ENCODE data around the gene DHCR24.
A peak's percentile ranks its signal among the peaks of the same experiment; 100 is the strongest.

Gene DHCR24

DNA sequence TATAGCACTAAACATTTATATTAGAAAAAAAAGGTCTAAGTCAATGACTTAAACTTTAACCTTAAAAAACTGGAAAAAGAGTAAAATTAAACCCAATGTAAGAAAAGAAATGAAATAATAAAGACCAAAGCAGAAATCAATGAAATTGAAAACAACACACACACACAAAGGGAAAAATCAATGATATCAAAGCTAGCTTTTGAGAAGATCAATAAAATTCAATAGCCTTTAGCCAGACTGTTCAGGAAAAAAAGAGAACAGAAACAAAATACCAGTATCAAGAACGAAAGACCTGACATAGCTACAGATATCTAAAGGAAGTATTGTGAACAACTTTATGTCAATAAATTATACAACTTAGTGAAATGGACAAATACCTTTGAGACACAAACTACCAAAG, 7.1 kb downstream of the DHCR24 start:
- TF ChIP-seq GATA1 (IDR thresholded peaks at IDR 0.05; ENCODE audit: low read depth, low read length) (no peak), POLR2A (IDR thresholded peaks at IDR 0.05; ENCODE audit: low read length) (no peak)
- DNase-seq = no peak

DNA sequence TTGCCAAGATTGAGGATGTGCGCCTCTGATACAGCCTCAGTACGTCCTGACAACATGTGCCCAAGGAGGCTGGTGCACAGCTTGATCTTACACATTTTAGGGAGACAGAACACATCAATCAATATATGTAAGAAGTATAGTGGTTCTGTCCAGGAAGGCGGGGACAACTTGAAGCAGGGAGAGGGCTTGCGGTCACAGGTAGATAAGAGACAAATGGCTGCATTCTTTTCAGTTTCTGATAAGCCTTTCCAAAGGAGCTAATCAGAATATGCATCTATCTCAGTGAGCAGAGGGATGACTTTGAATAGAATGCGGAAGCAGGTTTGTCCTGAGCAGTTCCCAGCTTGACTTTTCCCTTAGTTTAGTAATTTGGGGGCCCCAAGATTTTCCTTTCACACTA, 10.2 kb downstream of the DHCR24 start:
- DNase-seq = no peak
- TF ChIP-seq GATA1 (IDR thresholded peaks at IDR 0.05; ENCODE audit: low read depth, low read length) (no peak), POLR2A (IDR thresholded peaks at IDR 0.05; ENCODE audit: low read length) (no peak)

DNA sequence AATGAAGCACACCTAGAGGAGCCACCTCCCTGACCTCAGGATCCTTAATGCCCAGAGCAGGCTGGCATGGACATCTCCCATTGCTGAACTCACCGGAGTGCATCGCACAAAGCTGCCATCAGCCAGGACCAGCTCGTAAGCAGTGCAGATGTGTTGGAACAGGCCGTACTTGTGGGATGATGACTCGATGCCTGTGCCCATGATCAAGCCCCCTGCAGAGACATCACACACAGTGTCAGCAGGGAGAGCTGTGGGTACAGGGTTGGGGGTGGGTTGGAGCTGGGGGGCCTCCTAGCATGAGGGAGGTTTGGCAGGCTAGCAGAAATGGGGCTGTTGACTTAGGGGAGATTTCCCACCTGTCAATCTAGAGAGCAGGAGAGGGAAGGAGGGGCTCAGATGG, 12.0 kb downstream of the DHCR24 start:
- TF ChIP-seq GATA1 (IDR thresholded peaks at IDR 0.05; ENCODE audit: low read depth, low read length) (no peak), POLR2A (IDR thresholded peaks at IDR 0.05; ENCODE audit: low read length) (no peak)
- no peak for DNase-seq

DNA sequence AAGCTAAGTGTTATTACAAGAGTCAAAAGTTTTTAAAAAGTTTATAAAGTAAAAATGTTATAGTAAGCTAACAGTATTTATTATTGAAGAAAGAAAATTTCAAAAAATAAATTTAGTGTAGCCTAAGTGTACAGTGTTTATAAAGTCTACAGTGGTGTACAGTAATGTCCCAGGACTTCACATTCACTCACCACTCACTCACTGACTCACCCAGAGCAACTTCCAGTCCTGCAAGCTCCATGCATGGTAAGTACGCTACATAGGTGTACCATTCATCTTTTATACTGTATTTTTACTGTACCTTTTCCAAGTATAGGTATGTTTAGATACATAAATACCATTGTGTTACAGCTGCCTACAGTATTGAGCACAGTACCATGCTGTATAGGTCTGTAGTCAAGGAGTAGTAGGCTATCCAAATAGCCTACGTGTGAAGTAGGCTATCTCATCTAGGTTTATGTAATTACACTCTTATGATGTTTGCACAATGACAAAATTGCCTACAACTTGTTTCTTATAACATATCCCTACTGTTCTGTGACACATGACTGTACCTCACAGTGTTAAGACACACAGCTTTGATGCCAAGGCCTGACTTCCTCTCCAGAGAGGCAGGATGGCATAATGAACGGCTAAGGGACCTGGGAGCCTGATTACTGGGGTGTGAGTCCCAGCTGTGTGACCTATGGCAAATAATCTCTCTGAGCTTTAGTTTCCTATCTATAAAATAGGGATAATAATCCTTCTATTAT, 12.7 kb downstream of the DHCR24 start:
- no peak for DNase-seq
- TF ChIP-seq GATA1 (IDR thresholded peaks at IDR 0.05; ENCODE audit: low read depth, low read length) = no peak
- TF ChIP-seq POLR2A (IDR thresholded peaks at IDR 0.05; ENCODE audit: low read length) = no peak

DNA sequence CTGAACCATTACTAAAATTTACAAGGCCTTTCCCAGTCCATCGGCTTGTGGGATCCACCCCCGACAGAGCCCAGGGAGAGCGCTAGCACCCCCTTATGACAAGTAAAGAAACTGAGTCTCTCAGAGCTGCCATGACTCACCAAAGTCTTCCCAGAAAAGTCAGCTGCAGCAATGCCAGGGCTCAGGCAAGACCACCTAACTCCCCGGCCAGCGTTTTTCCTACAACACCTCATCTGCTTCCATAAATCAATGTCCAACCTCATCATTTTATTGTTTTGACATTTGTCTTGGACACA, 15.0 kb downstream of the DHCR24 start:
- TF ChIP-seq POLR2A (IDR thresholded peaks at IDR 0.05; ENCODE audit: low read length) = no peak
- TF ChIP-seq GATA1 (IDR thresholded peaks at IDR 0.05; ENCODE audit: low read depth, low read length) = no peak
- peak in 1 of 2 experiments; percentile 5 for DNase-seq

DNA sequence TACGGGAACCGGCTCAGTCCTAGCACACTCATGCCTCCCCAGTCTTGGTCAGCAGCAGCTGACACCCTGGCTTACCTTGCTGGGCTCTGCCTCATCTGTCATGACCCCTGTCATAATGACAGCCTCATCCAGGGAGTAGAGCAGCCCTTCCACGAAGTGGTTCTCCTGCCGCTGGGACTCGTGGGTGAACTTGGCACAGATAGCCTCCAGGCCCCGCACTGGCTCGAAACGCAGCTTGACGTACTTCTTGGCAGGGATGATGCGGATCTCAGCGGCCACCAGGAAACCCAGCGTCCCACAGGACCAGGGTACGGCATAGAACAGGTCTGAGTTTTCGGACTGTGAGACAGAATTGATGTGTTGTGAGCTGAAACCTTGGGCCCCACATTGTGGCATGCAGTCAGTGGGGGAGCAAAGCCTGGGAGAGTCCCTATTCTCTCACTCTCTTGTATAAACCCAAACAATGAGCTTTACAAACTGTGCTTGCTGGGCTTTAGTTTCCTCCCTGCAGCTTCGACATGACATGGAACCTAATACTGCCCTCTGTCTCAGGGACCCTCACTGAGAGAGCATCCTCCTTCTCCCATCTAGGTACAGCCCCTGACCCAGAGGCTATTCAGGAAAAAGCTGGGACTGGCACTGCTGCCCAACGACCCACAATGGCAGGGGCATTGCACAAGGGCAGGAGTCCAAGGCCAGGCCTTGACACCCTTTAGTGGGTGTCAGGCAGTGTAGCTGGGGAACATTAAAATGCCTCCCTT, 15.5 kb downstream of the DHCR24 start:
- no peak for TF ChIP-seq GATA1 (IDR thresholded peaks at IDR 0.05; ENCODE audit: low read depth, low read length)
- TF ChIP-seq POLR2A (IDR thresholded peaks at IDR 0.05; ENCODE audit: low read length) = no peak
- no peak for DNase-seq

DNA sequence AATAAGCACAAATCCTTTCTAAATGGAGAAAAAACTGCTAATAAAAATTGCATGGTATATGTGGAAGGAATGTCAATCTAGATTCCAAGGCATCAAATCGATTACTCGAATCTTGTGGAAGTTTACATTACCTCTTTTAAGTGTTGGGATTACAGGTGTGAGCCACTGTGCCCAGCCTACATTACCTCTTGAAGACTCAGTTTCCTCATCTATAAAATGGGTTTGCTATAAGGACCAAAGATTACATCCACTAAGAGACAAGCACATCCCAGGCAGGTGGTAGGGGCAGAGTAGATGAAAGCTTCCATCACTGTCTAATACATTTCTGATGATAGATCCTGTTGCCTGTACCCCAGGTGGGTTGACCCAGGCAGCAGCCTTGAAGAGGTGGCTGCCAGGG, 16.1 kb downstream of the DHCR24 start:
- no peak for DNase-seq
- TF ChIP-seq GATA1 (IDR thresholded peaks at IDR 0.05; ENCODE audit: low read depth, low read length) = no peak
- no peak for TF ChIP-seq POLR2A (IDR thresholded peaks at IDR 0.05; ENCODE audit: low read length)

DNA sequence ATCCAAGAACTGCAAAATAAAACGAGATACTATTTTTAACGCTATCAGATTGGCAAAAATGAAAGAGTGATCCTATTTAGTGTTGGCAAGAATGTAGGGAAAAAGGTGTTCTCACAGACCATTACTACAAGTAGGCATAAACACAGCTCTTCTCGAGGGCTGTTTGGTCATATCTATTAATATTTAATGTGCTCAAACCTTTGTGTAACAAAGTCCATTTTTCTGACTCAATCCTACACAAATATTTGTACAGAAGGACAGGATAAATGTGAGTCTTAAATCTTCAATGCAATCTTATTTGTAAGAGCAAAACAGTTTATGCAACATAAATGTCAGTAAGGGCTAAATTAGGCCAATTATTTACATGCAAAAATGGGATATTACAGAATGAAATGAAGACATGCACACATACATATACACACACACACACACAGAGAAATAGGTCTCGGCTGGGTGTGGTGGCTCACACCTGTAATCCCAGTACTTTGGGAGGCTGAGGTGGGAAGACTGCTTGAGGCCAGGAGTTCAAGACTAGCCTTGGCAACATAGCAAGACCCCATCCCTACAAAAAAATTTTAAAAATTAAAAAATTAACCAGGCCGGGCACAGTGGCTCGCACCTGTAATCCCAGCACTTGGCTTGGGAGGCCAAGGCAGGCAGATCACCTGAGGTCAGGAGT, 17.7 kb downstream of the DHCR24 start:
- TF ChIP-seq POLR2A (IDR thresholded peaks at IDR 0.05; ENCODE audit: low read length) = no peak
- TF ChIP-seq GATA1 (IDR thresholded peaks at IDR 0.05; ENCODE audit: low read depth, low read length) = no peak

DNA sequence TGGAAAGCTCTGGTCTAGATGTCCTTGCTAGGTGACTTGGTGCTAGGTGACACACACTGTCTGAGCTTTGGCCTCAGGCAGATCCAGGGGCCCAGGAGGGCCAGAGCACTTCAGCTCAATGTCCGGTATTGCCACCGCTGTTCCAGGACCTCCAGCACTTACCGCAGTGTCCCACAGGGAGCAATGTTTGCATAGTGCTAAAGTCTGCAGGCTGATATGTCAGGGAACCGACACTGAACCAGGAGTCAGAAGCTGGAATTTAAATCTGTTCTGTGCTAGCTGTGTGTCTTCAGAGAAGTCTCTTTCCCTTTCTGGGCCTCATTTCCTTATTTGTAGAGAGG, 19.3 kb downstream of the DHCR24 start:
- no peak for DNase-seq
- TF ChIP-seq POLR2A (IDR thresholded peaks at IDR 0.05; ENCODE audit: low read length) = no peak

More for the DNA sequence above, 17.7 kb downstream of the DHCR24 start:
- DNase-seq = no peak

DNA sequence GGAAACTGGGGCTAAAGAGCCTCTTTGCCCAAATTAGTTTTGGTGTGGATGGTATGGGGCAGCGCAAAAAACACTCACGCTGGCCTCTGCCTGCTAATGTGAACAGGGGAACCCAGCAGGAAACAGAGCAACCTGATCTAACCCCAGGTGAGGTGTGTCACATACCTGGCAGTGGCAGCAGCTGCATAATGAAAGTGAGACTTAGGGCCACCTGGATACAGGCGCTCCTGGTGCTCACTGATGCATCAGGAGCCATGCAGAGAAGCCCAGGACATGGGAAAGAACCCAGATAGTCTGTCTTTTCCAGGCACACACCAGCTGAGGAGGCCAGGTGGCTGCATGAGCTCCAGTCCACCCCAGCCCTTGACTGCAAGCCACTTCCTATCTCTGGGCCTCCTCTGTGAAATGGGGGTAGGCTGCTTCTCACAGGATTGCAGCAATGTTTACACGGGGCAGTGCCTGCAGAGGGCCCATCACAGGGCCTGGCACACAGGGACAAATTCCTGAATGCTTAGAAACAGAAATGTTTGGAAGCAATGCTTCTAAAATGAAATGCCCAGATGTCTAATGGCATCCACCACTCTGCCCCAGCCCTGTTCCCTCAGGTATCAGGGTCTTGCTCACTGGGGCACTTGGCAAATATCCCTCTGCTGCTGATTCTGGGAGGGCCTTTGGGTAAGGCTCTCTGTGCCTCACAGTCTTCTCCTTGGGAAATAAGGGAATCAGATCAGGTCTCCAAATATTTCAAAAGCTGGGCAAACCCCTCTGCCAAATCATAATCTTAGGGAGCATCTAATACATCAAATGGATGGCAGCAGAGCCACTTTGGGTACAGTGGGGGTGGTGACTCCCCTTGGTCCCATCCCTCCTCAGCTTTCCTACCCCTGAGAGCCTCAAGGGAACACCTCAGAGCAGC, 19.9 kb downstream of the DHCR24 start:
- TF ChIP-seq GATA1 (IDR thresholded peaks at IDR 0.05; ENCODE audit: low read depth, low read length) (no peak), POLR2A (IDR thresholded peaks at IDR 0.05; ENCODE audit: low read length) (no peak)
- DNase-seq = no peak

DNA sequence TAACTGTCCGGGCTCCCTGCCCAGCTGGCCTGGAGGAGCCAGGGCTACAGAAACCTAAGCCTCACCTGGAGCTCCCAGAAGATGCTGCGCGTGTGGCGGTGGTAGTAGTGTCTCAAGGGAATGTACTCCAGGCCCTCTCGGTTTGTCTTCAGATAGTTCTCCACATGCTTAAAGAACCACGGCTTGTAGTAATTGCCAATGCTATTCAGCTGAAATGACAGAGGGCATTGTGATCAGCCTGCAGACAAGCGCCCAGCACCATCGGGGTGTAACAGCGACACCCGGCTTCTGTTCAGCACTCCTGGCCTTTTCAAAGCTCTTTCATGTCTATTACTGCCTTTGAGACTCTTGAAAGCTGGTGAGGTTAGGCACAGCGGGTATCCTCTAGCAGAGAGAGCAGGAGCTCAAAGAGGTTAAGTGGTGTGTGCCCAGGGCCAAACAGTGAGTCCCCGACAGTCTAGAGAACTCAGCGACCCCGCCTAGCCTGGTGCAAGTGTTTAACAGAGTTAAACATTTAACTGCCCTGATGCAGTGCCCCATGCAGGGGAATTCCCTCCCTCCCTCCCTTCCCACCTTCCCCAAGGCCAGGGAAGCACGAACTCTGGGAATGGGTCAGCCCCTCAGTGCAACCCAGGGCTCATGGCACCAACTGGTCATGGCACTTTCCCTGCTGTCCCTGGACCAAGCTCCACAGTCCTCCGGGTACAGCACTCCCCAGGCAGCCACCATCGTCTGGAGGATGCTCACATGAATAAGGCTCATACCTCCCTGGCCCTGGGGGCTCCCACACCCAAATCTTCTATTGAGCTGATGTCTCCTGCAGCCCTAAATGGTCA, 21.5 kb downstream of the DHCR24 start:
- TF ChIP-seq POLR2A (IDR thresholded peaks at IDR 0.05; ENCODE audit: low read length) = no peak
- TF ChIP-seq GATA1 (IDR thresholded peaks at IDR 0.05; ENCODE audit: low read depth, low read length) = no peak
- no peak for DNase-seq

DNA sequence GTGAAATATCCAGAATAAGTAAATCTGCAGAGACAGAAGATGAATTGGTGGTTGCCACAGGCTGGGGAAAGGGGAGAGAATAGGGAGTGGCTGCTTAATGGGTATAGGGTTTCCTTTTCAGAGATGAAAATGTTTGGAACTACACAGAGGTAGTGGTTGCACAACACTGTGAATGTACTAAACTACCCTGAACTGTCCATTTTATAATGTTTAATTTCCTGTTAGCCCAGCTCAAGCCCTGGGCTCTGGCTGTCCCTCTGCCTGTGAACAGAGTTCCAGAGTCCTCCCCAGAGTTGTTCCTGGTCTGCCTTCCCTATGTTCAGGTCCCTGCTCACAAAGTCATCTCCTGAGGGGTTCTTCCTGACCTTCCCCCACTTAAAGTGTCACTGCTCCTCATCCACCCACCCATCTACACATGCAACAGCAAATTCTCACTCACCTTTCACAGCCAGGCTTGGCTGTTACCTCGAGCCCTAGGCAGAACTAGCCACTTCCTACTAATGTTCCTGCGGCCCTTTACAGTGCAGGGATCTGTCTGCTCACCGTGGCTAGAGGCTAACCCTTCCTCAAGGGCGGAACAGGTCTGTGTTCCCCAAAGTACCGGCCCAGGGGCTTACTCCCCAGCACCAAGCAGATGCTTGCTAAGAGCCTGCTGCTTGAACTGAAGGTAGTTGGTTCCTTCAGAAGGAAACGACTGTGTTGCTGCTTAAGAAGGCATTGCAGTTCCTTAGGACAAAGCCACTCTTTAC, 22.4 kb downstream of the DHCR24 start:
- TF ChIP-seq POLR2A (IDR thresholded peaks at IDR 0.05; ENCODE audit: low read length) (no peak), GATA1 (IDR thresholded peaks at IDR 0.05; ENCODE audit: low read depth, low read length) (no peak)
- no peak for DNase-seq

All from erythroblast (primary cell).